Coronary artery (tissue), 2 donors: ENCODE data around the gene EIF3L.

Source experiments
- DNase-seq: peaks from one replicate; pipeline ENCODE4 v3.0.0-alpha.2; 2017; ENCODE audit warnings: low spot score
- H3K27ac ChIP-seq, 2 donors: fragments of 200-600 bp; sonication (generic); one replicate each; pipeline ENCODE4 v1.5.1; 2016 to 2019
- H3K4me3 ChIP-seq: fragments of 200-600 bp; sonication (generic); 2 replicates; pipeline ENCODE4 v1.5.1; 2016; ENCODE audit warnings: mild to moderate bottlenecking, moderate library complexity
- CTCF ChIP-seq: fragments of 200-600 bp; sonication (generic); IDR thresholded peaks from one replicate; pipeline ENCODE4 v1.5.1; 2019; ENCODE audit warnings: antibody characterized with exemption

Gene EIF3L

GRCh38 chr22:37811867-37812266 lies 37.4 kb upstream of the EIF3L start:
- no peak for TF ChIP-seq CTCF
- DNase-seq, result no peak
- Histone ChIP-seq H3K4me3 (no peak overlapping the region), H3K27ac (no peak overlapping the region)

GRCh38 chr22:37812869-37813678 lies 36.1 kb upstream of the EIF3L start:
- Histone ChIP-seq H3K27ac (no peak overlapping the region), H3K4me3 (no peak overlapping the region)
- no peak for TF ChIP-seq CTCF
- DNase-seq, result no peak

- DNase-seq, result no peak
- Histone ChIP-seq H3K4me3 (no peak overlapping the region), H3K27ac (no peak overlapping the region)
- TF ChIP-seq CTCF, result no peak
Measured at GRCh38 chr22:37815593-37815992, 33.6 kb upstream of the EIF3L start.

- no peak overlapping the region for H3K4me3 ChIP-seq
- no peak for TF ChIP-seq CTCF
- DNase-seq, result no peak
- H3K27ac ChIP-seq, result no peak overlapping the region
Measured at GRCh38 chr22:37816543-37817180, 32.6 kb upstream of the EIF3L start.

GRCh38 chr22:37817705-37818408 lies 31.4 kb upstream of the EIF3L start:
- Histone ChIP-seq H3K27ac (no peak overlapping the region), H3K4me3 (peak overlapping the region; percentile 68)
- peak; percentile 92 for TF ChIP-seq CTCF
- peak; percentile 85 for DNase-seq

DNA sequence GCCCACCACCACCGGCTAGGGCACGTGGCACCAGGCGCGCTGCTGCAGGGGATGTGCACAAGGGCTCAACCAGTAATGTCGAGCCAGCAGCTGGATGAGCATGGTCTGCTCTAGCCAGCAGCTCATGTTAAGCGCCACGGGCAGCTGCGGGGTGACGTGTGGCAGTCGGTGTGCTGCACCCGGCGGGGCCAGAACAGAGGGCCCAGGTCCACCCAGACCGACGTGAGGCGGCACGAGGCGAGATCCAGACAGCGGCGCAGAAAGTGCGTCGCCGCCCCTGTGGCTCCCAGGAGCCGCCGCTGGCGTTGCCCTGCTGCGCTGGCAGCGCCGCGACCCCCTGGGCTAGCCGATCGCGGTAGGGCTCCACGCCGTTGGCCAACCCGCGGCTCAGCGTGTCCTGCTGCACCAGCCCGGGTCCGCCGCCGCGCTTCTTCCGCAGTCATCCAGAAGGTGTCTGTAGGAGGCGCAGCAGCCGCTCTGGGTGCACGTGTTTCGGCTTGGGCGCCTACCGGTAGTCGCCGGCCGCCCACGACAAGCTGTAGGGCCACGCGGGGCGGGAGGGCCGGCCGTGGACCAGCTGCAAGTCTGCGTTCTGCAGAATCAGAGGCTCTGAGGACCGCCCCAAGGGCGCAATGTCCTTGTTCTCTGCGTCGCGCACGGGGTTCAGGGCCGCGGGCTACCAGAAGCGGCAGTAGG lies 30.7 kb upstream of the EIF3L start:
- Histone ChIP-seq H3K27ac (no peak overlapping the region), H3K4me3 (peak overlapping the region; percentile 68)
- TF ChIP-seq CTCF, result no peak
- DNase-seq, result no peak
